NCI-H510A (cell line): ENCODE data around the gene WFIKKN2.

ENCODE experiments used
- DNase-seq: peaks from one replicate; lab custom pipeline; 2025; lab: John Stamatoyannopoulos, UW

Gene WFIKKN2

DNA sequence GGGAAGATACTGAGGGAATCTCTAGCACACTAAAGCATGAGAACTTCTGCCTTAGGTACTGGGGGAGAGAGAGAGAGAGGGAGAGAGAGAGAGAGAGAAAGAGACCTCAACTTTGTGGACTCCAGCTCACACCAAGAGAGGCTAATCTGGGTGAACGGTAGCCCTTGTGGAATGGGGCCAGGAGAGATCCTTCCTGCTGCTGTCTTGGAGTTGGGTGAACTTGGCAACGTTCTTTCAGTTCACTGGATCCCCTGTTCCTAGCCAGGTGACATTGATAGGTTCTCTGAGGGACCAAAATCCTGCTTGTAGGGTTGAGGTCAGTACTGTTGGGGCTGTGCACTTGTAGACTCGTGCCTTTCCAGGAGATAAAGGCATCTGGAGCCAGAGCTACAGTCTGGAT lies 26.5 kb upstream of the WFIKKN2 start:
- no peak for DNase-seq

DNA sequence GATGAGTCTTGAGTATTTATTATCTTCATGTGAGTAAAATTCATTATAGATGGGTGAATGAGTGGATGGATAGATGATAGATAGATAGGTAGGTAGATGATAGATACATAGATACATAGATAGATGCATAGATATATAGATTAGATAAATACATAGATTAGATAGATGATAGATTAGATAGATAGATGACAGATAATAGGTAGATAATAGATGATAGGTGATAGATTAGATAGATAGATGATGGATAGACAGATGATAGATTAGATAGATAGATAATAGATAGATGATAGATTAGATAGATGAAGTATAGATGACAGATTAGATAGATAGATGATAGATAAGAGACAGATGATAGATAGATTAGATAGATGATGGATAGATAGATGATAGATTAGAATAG lies 21.8 kb upstream of the WFIKKN2 start:
- no peak for DNase-seq

DNA sequence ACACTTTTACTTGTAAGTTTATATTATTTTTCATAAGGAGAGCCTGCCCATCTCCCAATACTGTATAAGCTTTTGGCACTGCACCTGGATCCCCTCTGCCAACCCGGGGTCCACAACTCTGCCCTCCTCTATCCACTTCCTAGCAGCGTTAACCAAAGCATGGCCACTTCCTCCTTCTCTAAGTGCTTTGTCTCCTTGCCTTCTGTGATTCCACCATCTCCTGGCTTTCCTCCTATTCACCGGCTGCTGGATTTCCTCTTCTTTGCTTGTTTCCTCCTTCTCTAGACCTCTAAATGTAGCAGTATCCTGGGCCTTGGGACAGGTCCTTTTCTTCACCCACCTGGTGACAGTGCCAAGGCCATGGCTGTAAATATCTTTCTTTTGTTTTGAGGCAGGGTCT lies 20.0 kb upstream of the WFIKKN2 start:
- DNase-seq = no peak

DNA sequence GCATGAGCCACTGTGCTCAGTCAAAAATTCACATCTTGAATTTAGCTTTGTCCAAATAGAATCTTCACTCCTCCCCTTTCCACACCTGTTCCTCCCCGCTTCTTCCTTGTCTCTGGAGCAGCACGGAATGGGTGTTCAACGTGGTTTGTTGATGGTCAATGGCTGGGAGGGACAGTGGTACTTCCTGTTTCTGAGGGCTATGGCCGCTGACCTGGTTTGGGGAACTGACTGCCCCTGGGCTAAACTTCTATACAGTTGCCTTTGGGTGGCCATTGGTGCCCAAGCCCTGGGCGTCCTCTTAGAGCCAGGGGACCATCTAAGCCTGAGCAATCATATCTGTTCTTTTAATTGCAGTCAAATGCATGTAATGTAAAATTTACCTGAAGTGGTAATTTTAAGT lies 19.1 kb upstream of the WFIKKN2 start:
- no peak for DNase-seq

DNA sequence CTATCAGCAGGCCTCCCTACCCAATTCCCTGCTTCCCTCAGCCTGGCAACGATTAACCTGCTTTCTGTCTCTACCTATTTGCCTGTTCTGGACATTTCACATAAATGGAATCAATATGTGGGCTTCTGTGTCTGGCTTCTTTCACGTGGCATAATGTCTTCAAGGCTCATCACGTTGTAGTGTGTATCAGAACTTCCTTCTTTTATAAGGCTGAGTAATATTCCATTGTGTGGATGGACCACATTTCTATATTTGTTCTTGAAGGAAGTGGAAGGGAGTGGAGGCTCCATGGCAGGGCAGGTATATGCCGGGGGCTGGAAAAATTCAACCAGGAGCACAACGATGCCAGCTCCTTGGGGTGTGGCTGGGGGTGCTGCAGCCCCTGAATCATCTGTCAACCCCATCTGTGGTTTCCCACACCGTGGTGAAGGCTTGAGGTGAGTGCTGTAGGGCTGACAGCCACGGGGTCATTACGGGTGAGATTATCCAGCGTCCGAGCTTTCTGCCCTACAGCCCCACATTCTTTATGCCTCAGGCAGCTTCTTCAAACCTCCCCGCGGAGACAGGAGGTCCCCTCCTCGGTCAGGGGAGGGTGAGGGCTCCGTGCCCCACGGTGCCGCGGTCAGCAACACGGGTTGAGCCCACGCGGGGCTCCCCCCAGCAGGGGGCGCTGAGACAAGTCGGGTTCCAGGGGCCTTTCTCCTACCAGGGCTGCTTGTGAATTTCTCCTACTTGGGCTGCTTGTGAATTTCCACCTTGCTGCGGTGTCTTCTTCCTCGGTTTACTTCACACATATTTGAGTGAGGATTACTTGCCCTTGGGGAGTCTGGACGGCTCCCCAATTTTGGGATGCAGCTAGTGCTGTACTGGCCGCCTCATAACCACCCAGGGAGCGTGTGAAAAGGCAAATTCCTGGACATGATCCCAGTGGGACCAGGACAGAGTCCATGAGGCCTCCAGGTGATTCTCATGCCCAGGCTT lies 18.3 kb upstream of the WFIKKN2 start:
- no peak for DNase-seq

DNA sequence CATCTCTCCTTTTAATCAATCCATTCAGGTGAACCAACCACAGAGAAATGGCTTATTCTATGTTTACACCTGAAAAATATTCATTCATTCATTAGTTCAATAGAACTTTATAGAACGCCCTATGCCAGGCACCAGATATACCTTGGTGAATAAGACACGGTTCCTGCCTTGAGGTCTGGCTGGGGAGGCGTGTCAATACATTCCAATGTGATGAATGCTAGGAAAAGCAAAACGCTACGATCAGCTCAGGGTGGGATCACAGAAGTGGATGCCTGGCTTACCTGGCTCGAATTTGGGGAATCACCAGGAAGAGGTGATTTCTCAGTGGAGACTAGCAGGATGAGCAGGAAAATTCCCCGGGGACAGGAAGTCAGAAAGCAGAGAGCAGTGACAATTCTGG lies 17.5 kb upstream of the WFIKKN2 start:
- no peak for DNase-seq

DNA sequence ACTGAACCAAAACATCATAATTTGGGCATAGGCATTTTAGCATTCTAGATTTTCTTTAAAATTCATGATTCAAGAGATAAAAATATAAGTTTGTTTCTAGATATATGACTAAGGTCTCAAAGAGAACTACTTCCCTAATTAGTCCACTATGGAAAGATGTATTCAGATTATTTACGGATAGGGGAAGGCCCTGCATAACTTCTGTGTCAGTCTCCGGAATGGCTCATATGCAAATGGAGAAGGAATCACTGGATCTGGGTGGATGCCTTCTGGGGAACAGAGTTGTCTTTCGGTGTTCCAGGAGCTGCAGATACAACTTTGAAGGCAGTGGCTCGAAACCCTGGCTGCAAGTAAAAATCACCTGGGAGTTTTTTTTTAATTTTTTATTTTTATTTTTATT lies 17.1 kb upstream of the WFIKKN2 start:
- no peak for DNase-seq

DNA sequence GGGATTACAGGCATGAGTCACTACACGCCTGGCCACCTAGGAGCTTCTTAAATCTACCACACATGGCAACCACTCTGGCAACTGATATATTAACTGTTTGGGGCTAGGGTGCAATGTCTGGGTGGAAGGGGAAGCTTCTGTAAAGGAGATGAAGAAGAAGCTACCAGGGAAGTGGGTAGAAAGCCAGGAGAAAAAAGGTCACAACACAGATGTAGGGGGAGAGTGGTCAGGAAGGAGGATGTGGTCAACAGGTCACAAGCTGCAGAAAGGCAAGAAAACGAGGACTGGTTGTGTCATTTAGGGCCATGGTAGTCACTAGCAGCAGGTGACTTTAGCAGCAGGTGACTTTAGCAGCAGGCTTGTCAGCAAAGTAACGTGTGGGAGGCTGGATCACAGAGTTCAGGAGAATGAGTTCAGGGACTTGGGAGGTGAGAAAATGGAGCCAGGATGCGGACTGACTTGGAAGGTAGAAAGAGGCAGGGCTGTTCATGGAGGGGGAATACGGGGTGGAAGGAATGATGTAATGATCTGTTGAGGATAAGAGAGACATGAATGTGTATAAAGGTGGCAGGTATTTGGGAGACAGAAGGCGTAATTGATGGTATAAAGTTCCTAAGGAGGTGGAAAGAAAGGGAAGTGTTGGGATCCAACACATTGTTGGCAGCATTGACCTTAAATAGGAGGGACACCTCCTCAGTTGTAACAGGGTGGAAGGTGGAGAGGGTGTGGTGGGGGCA lies 16.3 kb upstream of the WFIKKN2 start:
- no peak for DNase-seq

DNA sequence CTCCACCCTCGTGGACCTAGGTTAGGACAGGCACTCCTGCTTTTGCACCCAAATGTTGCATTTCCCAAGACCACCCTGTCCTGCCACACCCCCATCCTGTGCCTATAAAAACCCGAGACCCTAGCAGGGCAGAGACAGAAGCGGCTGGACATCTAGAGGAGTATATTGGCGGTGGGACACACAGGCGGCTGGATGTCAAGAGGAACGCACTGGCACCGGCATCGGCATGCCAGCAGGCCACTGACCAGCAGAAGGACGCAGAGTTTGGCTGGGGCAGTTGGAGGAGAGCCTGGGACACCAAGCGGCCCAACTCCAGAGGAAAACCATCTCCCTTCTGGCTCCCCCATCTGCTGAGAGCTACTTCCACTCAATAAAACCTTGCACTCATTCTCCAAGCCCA lies 14.7 kb upstream of the WFIKKN2 start:
- DNase-seq = no peak

DNA sequence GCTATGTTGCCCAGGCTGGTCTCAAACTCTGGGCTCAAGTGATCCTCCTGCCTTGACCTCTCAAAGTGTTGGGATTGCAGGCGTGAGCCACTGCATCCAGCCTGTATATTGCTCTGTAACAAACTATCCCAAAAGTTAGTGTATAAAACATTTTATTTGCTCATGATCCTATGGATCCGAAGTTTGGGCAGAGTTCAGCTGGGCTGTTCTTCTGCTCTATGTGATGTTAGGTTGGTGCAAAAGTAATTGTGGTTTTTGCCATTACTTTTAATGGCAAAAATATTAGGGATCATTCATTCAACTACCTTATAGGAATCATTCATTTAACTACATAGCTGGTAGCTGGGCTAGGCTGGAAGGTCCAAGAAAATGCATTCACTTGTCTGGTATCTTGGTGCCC lies 12.8 kb upstream of the WFIKKN2 start:
- DNase-seq = no peak

DNA sequence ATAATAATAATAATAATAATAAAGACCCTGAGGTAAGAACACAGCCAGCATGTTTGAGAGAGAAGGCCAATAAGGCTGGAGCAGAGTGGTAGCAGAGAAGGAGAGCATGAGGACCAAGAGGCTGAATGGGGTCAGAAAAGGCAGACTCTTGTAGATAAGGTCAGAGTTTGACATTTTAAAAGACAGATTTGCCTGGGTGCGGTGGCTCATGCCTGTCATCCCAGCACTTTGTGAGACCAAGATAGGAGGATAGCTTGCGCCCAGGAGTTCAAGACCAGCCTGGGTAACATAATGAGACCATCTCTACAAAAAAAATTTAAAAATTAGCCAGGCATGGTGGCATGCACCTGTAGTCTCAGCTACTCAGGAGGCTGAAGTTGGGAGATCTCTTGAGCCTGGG lies 11.0 kb upstream of the WFIKKN2 start:
- DNase-seq = no peak

DNA sequence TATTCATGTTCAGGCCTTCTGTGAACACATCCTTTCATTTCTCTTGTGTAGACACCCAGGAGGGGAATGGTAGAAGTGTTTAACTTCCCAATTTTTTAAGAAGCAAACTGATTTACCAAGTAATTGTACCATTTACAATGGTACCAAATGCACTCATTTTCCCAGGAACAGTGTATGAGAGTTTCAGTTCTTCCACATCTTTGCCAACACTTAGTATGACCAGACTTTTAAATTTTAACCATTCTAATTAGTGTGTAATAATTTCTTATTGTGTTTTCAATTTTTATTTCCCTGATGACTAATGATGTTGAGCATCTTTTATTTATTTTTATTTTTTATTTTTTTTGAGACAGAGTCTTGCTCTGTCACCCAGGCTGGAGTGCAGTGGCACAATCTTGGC lies 10.2 kb upstream of the WFIKKN2 start:
- no peak for DNase-seq

DNA sequence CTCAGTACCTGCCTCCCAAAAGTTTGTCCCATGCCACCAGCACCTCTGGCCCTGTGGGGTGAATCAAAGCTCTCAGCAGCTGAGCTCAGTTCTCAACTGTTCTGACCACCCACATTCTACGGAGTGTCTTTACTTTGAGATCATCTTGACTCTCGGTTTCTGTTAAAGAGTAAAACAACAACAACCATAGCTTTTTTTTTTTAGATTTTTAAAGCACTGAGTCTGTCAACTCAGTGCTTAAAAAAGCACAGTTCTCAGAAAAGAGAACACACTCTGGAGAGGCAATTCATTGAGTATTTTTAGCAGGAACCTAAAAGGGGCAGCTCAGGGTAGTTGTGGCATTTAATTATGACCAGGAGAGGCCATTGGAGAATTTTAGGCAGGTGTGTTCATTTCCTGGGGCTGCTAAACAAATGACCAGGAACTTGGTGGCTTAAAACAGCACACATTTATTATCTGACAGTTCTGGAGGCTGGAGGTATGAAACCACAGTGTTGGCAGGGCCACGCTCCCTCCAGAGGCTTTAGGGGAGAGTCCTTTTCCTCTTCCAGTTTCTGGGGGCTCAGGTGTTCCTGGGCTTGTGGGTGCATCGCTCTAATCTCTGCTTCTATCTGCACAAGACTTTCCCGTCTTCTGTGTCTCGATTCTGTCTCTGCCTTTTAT lies 6.7 kb upstream of the WFIKKN2 start:
- no peak for DNase-seq

DNA sequence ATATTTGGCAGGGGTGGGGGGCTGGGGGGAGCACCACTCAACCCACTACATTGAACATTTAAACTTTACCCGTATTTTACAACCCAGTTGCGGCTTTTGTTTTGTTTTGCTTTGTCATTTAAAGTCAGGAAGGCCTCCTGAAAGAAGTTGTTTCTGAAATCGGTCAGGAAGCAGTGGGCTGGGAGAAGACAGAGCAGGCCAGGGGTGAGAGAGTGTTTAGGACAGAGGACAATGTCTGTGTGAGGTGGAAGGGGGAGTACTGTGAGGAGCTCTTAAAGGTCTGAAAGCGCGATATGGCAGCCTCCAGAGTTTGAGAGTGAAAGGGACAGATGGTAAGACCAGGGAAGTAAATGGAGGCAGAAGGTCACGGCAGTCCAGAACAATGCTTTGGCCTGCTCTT lies 6.1 kb upstream of the WFIKKN2 start:
- no peak for DNase-seq

DNA sequence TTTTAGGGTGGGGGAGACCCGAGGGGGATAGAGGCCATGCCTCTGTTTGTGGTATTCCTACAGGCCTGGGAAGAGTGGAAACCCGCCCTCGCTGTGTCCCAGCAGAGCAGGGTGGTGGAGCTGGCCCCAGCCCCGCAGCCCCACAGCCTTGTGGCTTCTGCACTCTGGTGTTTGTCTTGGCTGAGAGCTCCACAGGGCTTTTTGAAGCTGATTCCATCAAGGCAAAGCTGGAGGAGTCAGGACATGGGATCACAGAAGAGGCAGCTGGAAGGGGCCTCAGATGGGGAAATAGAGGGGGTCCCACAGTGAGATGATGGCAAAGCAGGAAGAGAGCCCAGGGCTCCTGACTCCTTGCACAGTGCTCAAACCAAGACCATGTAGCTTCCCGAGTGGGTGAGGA lies 5.0 kb upstream of the WFIKKN2 start:
- DNase-seq = no peak

DNA sequence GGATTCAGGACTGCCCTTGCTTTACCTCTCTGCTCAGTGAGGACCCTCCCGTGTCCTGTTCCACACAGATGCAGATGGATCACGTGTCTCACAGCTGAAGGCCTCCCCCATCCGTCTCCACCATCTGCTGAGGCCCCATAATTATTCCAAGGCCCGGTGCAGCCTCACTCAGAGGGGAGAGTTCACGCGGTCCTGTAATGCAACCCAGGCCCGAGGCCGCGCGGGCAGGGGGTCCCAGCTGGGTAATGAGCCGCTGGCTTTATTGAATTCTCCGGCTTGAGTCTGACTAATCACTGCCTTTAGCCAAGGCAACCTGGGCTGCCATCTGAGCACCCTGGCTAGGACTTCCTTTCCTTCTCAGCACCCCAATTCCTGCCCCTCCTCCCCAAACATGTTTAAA lies 4.4 kb upstream of the WFIKKN2 start:
- no peak for DNase-seq

DNA sequence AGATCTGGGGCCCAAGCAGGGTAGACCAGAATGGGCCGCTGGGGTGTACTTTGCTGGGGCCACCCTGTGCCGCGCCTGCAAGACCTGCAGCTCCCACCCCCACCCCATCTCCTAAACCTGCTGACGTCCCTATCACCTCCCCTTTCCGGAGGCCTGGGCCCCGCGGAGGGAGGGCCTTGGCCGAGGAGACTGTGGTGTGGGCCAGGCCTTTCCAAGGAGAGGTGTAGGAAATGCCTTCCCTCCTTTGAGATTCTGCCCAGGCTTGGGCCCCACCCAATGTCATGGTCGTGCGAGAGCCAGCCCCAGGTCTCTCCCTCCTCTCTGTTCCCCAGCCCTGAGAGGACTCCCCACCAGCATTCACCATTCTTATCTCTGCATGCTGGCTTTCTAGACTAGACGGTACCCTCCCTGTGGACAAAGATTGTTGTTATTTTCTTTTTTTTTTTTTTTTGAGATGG lies 3.9 kb upstream of the WFIKKN2 start:
- DNase-seq = no peak

DNA sequence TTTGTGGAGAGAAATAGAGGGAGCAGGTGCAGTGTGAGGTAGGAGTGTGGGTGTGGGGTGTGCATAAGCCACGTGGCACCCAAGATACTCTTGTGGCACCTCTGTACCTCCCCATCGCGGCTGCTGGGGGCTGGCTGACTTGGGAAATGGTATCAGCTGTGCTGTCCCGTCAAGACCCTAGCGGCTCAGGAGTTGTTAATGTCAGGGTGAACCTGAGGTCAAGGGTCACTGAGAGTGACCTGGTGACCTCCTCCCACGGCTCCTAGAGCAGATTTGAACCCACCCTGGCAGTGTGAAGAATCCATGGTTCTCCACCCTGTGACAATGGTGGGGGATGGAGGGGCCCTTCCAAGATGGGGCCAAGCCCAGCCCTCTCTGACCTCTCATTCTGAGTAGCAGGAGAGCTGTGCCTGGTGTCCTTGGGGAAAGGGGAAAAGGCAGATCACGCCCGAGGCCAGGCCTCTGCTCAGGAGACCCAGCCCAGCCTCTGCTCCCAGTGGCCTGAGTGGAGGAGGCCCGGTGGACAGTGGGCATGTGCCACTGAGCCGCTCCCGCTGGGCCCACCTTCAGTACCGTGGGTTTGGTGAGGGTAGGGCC lies 3.0 kb upstream of the WFIKKN2 start:
- DNase-seq = no peak

DNA sequence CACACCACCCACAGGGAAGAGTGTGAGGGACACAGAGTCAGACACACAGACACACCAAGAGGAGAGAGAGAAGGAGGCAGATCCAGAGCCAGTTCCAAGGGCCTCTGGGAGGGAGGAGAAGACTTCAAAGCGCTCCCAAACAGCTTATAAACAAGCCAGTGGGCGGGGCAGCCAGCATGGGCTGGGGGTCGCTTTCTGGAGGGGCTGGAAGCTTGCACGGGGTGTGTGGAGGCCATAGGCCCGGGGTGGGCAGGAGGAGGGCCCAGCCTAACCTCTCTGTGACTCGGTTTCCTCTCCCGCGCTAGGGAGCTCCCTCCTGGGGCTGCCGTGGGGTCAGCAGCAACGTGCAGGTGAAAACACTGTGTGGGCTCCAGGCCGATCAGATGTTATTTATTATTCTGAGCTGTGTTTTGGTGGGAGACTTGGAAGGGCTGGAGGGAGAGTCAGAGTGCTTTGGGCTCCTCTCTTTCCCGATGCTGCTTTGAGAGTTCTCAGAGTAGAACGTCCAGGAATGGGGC lies 2.5 kb upstream of the WFIKKN2 start:
- no peak for DNase-seq

DNA sequence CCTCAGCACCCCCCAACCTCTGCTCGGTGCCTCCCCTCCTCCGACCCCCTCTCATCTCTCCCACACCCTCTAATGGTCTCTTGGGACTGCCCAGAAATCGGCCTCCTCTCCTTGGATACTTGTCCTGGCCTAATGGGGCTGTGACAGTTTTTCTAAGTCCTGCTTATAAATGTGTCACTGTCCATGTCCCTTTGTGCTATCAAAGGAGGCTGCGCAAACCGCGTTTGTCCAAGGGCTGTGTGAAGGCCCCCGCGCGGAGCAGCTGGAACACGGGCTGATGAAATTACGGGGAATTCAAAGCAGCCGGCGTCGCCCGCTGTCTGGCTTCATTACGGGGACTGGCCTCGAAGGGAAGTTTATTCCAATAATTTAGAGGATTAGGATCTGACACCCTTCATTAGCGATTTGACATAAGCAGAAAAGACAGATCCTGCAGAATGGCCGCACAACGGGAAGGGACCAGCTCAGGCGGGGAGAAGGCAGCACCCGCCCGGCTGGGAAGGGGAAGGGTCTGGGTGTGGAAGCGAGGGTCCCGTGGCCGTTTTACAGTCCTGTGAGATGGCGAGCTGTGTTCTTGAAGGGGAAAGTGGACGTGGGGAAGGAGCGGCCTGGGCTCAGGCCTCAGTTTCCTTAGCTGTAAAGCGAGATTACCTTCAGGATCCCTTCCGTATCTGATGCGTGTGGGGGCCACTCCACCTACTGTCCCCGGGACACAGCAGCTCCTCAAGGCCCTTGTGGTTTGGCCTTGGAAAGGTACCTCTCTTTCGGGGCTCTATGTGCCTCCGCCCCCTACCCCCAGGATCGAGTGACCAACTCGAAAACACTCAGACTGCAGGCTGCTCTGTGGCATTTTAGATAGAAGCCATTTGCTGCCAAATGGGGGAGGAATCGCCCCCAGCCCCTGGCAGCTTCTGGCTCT lies 1.6 kb upstream of the WFIKKN2 start:
- DNase-seq = no peak
